IPS-18a (cell line): Measurements from ENCODE around the gene RAB8B.
A peak's percentile ranks its signal among the peaks of the same experiment; 100 is the strongest.

Experiments used
- H3K27ac ChIP-seq: one replicate; pipeline ENCODE4 v1.5.1; 2013; ENCODE audit warnings: low read length
- H3K27me3 ChIP-seq: one replicate; pipeline ENCODE4 v1.6.1; 2013; ENCODE audit warnings: mild to moderate bottlenecking, low read length; ENCODE audit not compliant: control insufficient read depth, insufficient read depth
- H3K36me3 ChIP-seq: one replicate; pipeline ENCODE4 v1.6.1; 2013; ENCODE audit warnings: low read depth, low read length; ENCODE audit not compliant: control insufficient read depth
- H3K4me1 ChIP-seq: one replicate; pipeline ENCODE4 v1.6.1; 2013; ENCODE audit warnings: low read depth, low read length; ENCODE audit not compliant: control insufficient read depth
- H3K4me3 ChIP-seq: one replicate; pipeline ENCODE4 v1.5.1; 2013; ENCODE audit warnings: low read length
- H3K9ac ChIP-seq: one replicate; pipeline ENCODE4 v1.6.1; 2013; ENCODE audit warnings: mild to moderate bottlenecking, low read length, moderate library complexity
- H3K9me3 ChIP-seq: one replicate; pipeline ENCODE4 v1.6.1; 2013; ENCODE audit warnings: low read depth, low read length; ENCODE audit not compliant: control insufficient read depth

The RAB8B gene

DNA sequence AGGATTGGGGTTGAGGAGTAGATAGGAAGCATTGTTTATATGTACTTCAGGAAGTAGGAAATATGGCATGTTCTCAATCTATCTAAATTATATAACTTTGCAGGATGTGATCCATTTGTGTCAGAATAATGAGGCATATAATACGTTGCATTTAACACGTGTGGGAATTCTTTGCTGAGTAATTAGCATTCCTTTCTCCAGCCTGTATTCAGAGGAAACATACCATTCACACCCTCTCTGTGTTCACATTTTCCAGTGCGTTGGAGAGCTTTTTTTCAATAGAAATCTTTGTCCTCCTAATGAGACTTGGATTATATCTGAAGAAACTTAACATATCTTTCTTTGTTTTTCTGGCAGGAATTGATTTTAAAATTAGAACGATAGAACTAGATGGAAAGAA, 55.0 kb downstream of the RAB8B start:
- H3K9me3 ChIP-seq, result no peaks in the 10 kb centered on the region
- H3K4me3 ChIP-seq, result no peak overlapping the region
- no peak overlapping the region for H3K27ac ChIP-seq
- H3K27me3 ChIP-seq, result no peaks in the 10 kb centered on the region
- no peak overlapping the region for H3K9ac ChIP-seq
- H3K4me1 ChIP-seq, result no peaks in the 10 kb centered on the region
- peaks cover 3% of the 10 kb centered on the region for H3K36me3 ChIP-seq

DNA sequence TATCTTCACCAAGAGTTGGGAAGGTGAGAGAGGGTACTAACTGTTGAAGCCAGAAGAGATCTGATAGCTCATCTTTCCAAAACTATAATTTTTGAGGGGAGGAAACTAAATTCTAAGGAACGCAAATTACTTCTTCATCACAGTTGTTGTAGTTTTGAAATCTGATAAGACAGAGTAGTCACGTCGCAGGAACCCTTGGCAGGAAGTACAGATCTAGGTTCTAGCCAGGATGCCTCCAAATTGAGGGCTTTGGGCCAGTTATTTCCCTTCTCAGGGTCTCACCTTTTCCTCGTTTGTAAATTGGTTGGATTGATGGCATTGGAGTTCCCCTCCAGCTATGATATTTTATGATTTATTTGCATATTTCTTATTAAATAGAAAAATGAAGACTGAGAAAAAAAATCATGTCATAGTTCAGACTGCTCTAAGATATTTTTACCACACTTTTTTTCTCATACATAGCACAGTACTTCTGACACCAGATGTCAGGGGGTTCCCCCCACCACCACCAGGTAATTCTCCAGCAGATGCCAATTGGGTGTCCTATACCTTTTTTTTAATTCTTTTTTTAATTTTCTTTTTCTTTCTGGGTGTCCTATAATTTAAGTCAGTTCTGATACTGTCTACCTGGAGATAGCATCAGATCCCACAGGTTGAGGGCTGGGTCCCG, 55.7 kb downstream of the RAB8B start:
- no peaks in the 10 kb centered on the region for H3K27me3 ChIP-seq
- no peak overlapping the region for H3K9ac ChIP-seq
- no peak overlapping the region for H3K4me3 ChIP-seq
- no peak overlapping the region for H3K27ac ChIP-seq
- no peaks in the 10 kb centered on the region for H3K4me1 ChIP-seq
- H3K36me3 ChIP-seq, result peaks cover 3% of the 10 kb centered on the region
- H3K9me3 ChIP-seq, result no peaks in the 10 kb centered on the region

DNA sequence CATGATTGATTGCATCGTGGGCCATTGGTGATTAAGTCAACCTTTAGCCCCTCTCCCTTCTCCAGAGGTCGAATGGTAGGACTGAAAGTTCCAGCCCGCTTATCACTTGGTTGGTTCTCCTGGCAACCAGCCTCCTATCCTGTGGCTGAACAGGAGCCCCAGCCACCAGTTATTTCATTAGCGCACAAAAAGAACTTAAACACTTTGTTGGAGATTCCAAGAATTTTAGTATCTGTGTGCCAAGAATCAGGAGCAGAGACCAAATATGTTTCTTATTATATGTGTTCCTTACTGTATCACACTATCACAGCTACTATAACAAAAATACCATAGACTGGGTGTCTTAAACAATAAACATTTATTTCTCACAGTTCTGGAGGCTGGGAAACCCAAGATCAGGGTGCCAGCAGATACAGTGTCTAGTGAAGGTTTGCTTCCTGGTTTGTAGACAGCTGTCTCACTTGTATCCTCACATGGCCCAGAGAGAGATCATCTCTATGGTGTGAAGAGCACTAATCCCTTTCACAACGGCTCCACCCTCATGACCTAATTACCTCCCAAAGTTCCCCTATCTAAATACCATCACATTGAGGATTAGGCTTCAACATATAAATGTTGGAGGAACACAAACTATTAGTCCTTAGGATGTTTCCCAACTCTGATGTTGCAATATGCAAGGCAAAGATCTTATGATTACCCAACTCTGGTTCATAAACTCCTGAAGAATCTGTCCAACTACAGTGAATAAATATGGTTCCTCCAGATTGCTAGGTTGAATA, 57.5 kb downstream of the RAB8B start:
- Histone ChIP-seq H3K27ac (no peak overlapping the region), H3K9me3 (no peaks in the 10 kb centered on the region), H3K9ac (no peak overlapping the region), H3K36me3 (peaks cover 3% of the 10 kb centered on the region), H3K27me3 (no peaks in the 10 kb centered on the region), H3K4me3 (no peak overlapping the region), H3K4me1 (no peaks in the 10 kb centered on the region)

DNA sequence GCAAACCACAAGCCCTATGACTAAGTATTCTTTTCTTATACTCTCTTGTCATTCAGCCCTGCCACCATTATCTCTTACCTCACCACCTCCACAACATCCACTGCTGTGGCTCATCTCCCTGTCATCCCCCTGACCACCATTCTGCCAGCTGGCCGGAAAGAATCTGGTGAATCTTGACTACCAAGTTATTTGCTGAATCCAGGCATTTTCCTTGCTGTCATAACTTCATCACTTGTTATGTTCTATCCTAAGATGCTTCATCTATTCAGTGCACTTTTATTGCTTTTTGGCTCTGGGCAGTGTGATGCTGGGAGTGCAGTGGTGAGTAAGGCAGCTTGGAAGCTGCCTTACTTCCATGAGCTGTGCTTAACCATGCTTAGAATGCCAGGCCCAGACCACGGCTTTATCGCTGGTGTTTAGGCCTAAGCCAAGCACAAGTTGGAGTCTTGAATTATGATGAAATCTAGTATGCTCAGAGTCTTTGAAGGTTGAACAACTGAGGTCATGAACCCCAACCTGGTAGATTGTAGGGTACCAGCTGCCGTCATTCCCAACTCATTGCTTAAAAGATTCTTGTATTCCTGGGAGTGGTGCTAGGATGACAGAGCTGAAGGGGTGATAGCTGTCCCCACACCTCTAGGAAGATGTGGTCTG, 61.0 kb downstream of the RAB8B start:
- Histone ChIP-seq H3K27me3 (no peaks in the 10 kb centered on the region), H3K9ac (no peak overlapping the region), H3K36me3 (no peaks in the 10 kb centered on the region), H3K4me3 (no peak overlapping the region), H3K4me1 (peaks cover 7% of the 10 kb centered on the region), H3K27ac (no peak overlapping the region), H3K9me3 (no peaks in the 10 kb centered on the region)

DNA sequence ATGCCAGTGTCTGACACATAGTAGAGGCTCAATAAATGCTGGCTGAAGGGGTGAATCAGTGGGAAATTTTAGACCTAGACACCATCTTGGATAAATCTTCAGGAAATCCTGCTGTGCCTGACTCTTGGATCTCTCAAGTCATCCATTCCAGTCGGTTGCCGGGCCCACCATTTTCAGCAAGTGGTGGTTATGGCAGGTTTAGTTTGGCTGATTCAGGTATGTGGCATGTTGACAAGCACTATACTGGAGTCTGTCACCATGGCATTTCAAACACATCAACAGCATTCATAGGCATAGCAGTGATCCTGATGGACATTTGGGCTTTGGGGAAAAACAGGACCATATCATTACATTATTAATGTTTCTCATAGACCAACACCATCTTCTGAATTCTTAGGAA, 62.3 kb downstream of the RAB8B start:
- Histone ChIP-seq H3K36me3 (no peaks in the 10 kb centered on the region), H3K4me1 (peaks cover 17% of the 10 kb centered on the region)

DNA sequence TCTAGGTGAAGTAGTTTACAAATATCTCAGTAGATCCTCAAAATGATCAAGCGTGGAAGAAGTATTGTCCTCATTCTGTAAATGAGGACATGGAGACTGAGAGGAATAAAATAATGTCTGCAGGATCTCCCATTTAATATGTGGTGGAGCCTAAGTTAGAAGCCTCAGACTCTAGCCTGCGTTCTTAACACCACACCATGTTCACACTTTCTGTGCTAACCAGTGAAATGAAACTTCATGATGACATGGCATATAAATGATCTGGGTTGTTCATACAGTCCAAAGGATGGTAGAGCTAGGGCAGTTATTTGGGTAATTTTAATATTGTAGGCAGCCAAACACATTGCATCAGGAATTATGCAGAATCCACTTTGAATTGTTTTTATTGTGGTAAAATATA, 62.9 kb downstream of the RAB8B start:
- Histone ChIP-seq H3K9ac (no peak overlapping the region), H3K36me3 (no peaks in the 10 kb centered on the region), H3K4me3 (no peak overlapping the region), H3K4me1 (peaks cover 23% of the 10 kb centered on the region), H3K27ac (no peak overlapping the region), H3K27me3 (no peaks in the 10 kb centered on the region), H3K9me3 (no peaks in the 10 kb centered on the region)

More for the DNA sequence above, 62.3 kb downstream of the RAB8B start:
- Histone ChIP-seq H3K27ac (no peak overlapping the region), H3K9ac (no peak overlapping the region), H3K4me3 (no peak overlapping the region), H3K27me3 (no peaks in the 10 kb centered on the region), H3K9me3 (no peaks in the 10 kb centered on the region)

DNA sequence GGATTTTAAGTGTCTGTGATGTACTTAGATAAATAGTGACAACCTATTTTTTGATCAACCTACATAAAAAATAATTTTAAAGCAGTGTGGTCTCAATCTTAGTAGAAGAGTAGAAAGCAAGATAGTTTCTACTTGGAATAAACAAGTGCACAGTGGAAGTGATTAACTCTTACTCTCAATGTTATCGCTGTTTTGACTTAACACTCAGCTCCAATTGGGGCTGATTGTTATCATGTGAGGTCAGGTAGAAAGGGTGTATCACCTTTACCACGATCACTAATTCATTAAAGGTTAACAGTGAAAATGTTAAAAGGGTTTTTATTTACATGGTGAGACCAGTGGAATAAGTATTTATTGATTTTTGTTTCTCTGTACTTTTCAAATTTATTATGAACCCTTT, 65.6 kb downstream of the RAB8B start:
- H3K4me3 ChIP-seq, result no peak overlapping the region

DNA sequence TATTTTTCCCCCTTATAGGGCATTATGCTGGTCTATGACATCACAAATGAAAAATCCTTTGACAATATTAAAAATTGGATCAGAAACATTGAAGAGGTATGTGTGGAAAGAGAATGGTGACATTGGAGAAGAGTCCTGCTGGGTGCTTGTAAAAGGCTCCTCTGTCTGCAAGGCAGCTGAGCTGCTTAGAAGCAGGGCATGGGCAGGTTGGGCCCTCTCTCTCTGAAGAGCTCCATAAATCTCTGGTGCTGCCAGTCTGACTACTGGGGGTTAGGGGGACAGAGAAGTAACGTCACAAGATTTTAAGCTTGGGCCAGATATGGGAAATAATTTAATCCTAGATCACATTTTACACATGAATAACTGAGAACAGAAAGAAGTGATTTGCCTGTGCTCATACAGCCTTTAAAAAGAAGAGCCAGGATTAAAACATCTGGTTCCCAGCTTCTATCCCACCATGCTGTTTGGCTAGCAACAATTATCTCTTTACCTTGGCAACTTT, 66.1 kb downstream of the RAB8B start:
- peak overlapping the region; percentile 23 for H3K4me3 ChIP-seq
- H3K27me3 ChIP-seq, result no peaks in the 10 kb centered on the region
- H3K9me3 ChIP-seq, result no peaks in the 10 kb centered on the region
- H3K9ac ChIP-seq, result no peak overlapping the region
- peaks cover 24% of the 10 kb centered on the region for H3K4me1 ChIP-seq
- H3K27ac ChIP-seq, result no peak overlapping the region
- H3K36me3 ChIP-seq, result peaks cover 7% of the 10 kb centered on the region

More for the DNA sequence above, 65.6 kb downstream of the RAB8B start:
- Histone ChIP-seq H3K9ac (no peak overlapping the region), H3K27ac (no peak overlapping the region), H3K36me3 (peaks cover 3% of the 10 kb centered on the region), H3K4me1 (peaks cover 24% of the 10 kb centered on the region), H3K9me3 (no peaks in the 10 kb centered on the region), H3K27me3 (no peaks in the 10 kb centered on the region)

DNA sequence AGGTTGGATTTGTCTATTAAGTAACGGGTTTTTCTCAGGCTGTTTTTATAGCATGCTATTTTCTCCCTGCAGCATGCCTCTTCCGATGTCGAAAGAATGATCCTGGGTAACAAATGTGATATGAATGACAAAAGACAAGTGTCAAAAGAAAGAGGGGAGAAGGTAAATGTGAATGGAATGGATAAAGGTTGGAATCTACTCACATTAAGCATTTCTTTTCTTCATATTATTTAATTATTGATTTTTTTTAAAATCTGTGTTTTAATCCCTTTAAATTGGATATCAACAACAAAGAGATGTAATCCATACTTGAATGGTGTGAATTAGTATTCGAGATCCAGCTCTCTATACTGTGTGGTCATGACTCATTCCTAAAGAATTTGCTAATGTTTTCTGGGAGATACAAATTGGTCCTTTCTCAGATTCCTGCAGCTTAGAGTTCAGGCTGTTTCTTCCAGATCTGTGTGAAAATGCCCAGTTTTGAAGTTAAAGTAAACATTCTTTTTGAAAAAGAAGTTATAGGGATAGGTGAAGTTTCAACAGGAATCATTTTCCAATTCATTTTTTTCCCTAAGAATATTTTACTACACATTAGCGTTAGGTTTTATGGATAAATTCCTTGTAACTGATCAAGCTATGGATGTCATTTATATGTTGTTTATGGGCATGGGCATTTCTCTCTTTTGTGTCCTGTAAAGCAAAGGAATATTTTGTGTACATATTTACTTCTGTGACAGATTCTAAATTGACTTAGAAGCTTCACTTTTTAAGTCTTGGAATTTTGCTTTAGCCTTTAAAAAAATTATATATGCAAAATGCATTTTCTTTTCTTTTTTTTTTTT, 67.2 kb downstream of the RAB8B start:
- Histone ChIP-seq H3K36me3 (peaks cover 13% of the 10 kb centered on the region), H3K9ac (no peak overlapping the region), H3K4me3 (peak overlapping the region; percentile 51), H3K27ac (peak overlapping the region; percentile 86), H3K27me3 (no peaks in the 10 kb centered on the region), H3K4me1 (peaks cover 24% of the 10 kb centered on the region), H3K9me3 (no peaks in the 10 kb centered on the region)

DNA sequence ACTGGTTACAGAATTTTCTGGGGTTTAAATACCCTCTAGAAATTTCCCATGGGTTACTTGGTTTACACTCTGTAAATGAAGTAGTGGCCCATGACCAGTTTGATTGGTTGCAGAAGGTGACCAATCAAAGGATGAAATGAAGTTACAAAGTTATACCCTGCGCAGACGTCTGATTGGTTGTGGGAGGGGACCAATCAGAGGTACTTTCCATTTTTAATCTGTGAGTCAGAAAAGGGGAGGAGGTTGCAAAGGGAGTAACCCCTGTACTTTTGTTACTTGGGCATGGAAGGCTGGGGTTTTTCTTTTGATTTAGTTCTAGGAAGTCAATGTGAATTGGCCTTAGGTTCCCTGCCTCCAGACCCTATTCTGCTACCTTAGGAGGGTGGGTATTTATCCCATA, 69.3 kb downstream of the RAB8B start:
- Histone ChIP-seq H3K4me1 (peaks cover 24% of the 10 kb centered on the region), H3K4me3 (no peak overlapping the region), H3K36me3 (peaks cover 20% of the 10 kb centered on the region), H3K27me3 (no peaks in the 10 kb centered on the region), H3K9me3 (no peaks in the 10 kb centered on the region), H3K27ac (no peak overlapping the region), H3K9ac (no peak overlapping the region)

DNA sequence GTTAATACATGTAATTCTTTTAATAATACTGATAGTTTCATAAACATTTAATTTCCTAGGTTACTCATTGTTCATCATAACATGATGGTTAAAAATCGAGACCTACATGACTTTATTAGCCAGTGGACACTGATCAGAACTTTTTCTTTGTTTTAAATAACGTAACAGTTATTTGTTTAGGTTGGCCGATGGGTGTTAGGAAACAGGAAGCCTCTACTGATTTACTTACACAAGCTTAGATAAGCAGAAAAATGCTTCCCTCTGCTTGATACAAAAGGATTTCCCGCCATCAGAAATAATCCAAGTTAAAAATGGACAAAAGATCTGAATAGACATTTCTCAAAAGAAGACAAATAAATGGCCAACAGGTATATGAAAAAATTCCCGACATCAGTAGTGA, 71.4 kb downstream of the RAB8B start:
- Histone ChIP-seq H3K27ac (no peak overlapping the region), H3K4me1 (peaks cover 14% of the 10 kb centered on the region)

More for the DNA sequence above, 71.4 kb downstream of the RAB8B start:
- H3K9ac ChIP-seq, result no peak overlapping the region
- H3K36me3 ChIP-seq, result peaks cover 20% of the 10 kb centered on the region
- no peaks in the 10 kb centered on the region for H3K27me3 ChIP-seq
- no peaks in the 10 kb centered on the region for H3K9me3 ChIP-seq
- H3K4me3 ChIP-seq, result no peak overlapping the region
